NAMALWA (cell line): ENCODE data around the gene RRAS2.
"Not testable (repeated sequence)": the region's sequence is repeated elsewhere in the genome, so short reads cannot be mapped to it uniquely, and the experiment has no call there.

Experiments used
- DNase-seq: peaks from one replicate; pipeline ENCODE4 v3.0.0-alpha.2; 2015; ENCODE audit warnings: low spot score

RRAS2 gene

GRCh38 chr11:14306481-14306880 lies 52.5 kb downstream of the RRAS2 start:
- DNase-seq = no peak

DNA sequence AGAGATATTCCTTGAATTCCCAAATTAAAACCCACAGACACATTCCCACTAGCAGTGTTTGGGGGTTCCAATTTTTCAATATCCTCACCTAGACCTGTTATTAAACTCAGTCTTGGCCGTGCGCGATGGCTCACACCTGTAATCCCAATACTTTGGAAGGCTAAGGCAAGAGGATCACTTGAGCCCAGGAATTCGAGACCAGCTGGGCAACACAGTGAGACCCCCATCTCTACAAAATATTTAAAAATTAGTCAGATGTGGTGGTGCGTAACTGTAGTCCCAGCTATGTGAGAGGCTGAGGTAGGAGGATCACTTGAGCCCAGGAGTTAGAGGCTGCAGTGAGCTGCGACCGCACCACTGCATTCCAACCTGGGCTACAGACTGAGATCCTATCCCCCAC lies 53.3 kb downstream of the RRAS2 start:
- DNase-seq = no peak

GRCh38 chr11:14304601-14305000 lies 54.4 kb downstream of the RRAS2 start:
- no peak for DNase-seq

DNA sequence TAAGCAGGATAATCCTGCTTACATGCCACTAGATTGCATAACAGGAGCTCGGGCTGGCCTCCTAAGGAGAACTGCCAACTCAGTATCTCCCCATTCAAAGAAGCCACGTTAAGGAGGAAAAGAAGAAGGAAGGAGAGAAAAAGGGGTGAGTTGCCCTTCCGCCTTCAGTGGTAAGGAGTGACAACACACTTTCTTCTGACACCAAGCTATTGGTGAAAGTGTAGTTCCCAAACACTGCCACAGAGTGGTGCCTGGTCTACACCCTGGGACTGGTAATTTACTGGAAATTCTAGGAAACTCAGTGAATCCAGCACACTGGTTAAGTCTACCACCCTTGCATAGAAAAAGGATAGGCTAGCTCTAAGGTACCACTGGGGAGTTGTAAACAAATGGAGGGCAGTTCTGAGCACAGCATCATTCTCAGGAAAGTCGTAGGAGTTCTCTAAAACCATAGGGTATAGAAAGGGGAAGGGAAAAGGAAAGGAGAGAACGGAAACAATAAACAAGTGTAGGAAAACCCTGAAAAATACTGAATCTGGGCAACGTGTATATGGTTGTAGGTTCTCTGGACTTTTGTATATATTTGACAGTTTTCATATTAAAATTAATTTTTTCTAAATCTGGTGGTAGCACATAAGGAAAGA lies 58.2 kb downstream of the RRAS2 start:
- DNase-seq = peak; percentile 82

DNA sequence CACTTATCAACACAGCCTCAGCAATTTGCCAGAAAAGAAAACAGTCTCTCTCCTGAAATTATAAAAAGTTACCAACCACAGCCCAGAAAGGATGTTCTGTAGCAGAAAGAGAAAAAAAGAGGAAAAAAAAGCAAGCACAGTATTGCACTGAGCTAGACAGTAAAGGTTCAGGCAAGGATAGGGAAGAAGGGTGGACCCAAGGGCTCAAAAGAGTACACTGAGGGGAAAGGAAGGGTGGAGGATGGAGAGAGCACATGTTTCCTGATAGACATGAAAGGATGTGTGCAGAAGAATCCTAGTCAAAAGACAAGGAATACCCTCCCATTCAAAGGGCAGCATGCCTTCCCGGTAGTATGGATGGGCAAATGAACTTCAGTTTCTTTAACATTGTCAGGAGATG lies 59.1 kb downstream of the RRAS2 start:
- no peak for DNase-seq

- DNase-seq = peak; percentile 27
These were observed 68.6 kb downstream of the RRAS2 start for GRCh38 chr11:14290422-14290821.

- no peak for DNase-seq
These were observed 70.6 kb downstream of the RRAS2 start for GRCh38 chr11:14288189-14288935.

DNA sequence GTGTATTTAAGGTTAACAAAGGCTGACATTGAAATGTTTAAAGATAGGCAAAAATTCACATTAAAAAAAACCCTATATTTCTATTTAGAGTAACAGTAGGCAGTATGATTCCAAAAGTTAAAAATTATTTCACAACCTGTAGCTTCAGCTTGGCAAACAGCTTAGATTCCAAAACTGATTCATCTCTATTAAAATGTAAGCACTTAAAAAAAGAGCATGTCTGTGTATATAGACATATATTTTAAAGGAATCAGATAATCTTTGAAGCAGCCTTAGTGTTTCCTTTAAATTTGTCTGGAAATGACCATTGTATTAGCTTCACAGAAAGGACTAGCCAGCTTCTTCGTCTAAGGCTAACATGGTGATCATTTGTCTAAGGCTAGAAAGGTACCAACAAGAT lies 80.1 kb downstream of the RRAS2 start:
- not testable (repeated sequence) for DNase-seq

DNA sequence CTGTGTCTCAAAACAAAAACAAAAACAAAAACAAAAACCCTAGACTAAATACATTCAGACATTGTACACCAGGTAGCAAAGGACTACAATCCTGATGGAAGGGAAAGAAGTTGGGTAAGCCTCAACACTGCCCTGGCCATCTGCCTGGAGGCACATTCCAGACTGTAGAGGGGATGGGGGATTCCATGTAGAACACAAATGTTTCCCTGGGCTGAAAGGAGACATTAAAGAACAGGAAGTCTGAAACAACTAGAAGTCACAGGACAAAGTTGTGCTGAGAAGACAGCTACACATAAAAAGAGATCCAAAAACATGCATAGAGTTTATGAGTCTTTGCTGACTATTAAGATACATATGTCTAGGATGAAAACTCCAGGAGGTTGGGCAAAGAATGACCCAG lies 83.9 kb downstream of the RRAS2 start:
- DNase-seq = no peak

GRCh38 chr11:14273895-14274294 lies 85.1 kb downstream of the RRAS2 start:
- DNase-seq = no peak

GRCh38 chr11:14270690-14271542 lies 88.1 kb downstream of the RRAS2 start:
- no peak for DNase-seq

- no peak for DNase-seq
These were observed 89.0 kb downstream of the RRAS2 start for GRCh38 chr11:14269692-14270573.

- no peak for DNase-seq
These were observed 90.9 kb downstream of the RRAS2 start for GRCh38 chr11:14267861-14268635.

- DNase-seq = no peak
These were observed 92.4 kb downstream of the RRAS2 start for GRCh38 chr11:14266622-14267021.

DNA sequence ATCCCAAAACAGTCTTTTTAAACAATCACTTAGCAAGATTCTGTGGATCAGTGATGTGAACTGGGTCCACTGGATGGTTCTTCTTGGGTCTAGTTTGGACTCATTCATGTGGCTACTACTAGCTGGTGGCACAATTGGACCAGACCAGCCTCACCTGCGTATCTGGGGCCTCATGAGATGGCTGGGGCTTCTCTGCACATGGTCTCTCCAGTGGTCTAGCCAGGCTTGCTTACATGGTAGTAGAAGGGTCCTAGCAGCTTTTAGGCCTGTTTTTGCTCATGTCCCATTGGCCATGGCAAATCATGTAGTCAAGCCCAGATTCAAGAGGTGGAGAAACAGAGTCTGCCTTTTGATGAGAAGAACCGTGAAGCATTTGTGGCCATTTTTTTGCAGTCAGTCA lies 94.0 kb downstream of the RRAS2 start:
- DNase-seq = no peak

GRCh38 chr11:14262271-14262846 lies 96.6 kb downstream of the RRAS2 start:
- DNase-seq = no peak

- DNase-seq = no peak
These were observed 97.9 kb downstream of the RRAS2 start for GRCh38 chr11:14261066-14261465.

DNA sequence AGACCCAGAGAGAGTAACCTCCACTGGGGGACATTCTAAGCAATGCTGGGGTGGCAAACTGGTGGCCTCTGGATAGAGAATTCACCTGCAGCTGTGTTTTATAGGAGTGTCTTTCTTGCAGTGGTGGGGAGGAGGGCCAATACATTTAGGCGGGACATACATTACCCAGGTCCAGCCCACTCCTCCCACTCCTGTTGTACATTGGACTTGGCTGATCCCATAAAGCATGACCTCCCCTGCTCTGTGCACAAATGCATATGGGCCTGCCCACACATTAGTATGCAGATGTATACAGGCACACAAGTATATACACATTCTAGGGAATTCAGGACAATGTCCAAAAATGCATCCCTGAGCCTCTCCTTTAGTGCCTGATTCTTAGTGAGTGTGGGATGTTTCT lies 99.1 kb downstream of the RRAS2 start:
- DNase-seq = no peak

DNA sequence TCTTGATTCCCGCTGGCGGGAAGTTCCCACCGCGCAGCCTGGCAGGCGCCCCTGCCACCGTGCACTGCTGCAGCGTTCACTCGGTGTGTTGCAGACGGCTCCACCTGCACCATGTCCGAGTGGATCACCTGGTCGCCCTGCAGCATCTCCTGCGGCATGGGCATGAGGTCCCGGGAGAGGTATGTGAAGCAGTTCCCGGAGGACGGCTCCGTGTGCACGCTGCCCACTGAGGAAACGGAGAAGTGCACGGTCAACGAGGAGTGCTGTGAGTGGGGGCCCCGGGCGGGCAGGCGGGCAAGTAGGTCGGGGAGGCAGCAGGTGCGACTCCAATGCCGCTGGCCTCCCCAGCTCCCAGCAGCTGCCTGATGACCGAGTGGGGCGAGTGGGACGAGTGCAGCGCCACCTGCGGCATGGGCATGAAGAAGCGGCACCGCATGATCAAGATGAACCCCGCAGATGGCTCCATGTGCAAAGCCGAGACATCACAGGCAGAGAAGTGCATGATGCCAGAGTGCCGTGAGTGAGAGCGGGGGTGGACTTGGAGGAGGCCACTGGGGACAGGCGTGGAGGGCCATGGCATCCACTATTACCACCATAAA lies 99.7 kb downstream of the RRAS2 start:
- no peak for DNase-seq

DNA sequence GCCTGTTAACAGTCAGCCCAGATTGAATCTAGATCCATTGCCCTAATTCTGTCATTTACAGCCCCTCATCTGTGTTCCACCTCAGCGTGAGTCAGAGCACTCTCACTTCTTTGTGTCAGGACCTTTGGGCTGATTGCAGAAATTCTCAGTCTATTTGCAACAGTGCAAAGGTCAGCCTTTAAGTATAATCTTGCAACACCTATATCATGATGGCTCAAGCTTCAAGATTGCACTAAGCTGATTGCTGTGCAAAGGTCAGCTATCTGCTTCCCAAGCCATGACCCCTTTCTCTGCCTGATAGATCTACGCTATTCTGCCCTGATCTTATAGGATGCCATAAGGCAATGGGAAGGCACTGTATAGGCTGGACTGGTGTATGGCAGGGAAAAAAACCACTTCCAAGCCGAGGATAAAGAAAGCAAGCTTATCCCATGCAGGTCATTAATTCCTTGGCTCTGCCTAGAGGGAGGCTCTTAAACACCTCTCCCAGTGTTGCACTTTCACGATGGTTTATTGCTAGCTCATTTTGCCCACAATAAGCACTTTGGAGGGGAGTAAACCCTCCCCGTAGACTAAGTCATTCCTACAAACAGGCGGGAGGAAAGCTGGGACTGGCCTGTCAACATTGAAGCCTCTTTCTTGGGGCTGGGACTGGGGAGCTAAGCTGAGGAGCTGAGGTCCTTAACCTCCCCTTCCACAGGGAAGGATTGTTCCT lies 100.6 kb downstream of the RRAS2 start:
- DNase-seq = no peak
